Stomach (tissue), 4 donors: ENCODE data around the gene FRMD1.

Experiments
- POLR2A ChIP-seq, 4 donors: fragments of 450-650 bp; IDR thresholded peaks; one replicate each; pipeline ENCODE4 v1.6.1; 2016; ENCODE audit warnings: antibody characterized with exemption in 4 of 4, control low read depth in 2 of 4, mild to moderate bottlenecking in 1 of 4, moderate library complexity in 1 of 4
- POLR2AphosphoS5 ChIP-seq, 3 donors: sonication (generic); formaldehyde crosslinking; IDR thresholded peaks; one replicate each; pipeline ENCODE4 v1.6.1; 2016; ENCODE audit warnings: antibody characterized with exemption in 3 of 3
- TF ChIP-seq, protein P1 (sequence below), 7 experiments: fragments of 450-650 bp in 4 of 7; fragments of 200-600 bp in 3 of 7; sonication (generic) in 3 of 7; IDR thresholded peaks; one replicate each; pipeline ENCODE4 v1.5.1; 2016 to 2019; ENCODE audit warnings: antibody characterized with exemption in 7 of 7, control low read depth in 2 of 7, mild to moderate bottlenecking in 1 of 7

DNA sequence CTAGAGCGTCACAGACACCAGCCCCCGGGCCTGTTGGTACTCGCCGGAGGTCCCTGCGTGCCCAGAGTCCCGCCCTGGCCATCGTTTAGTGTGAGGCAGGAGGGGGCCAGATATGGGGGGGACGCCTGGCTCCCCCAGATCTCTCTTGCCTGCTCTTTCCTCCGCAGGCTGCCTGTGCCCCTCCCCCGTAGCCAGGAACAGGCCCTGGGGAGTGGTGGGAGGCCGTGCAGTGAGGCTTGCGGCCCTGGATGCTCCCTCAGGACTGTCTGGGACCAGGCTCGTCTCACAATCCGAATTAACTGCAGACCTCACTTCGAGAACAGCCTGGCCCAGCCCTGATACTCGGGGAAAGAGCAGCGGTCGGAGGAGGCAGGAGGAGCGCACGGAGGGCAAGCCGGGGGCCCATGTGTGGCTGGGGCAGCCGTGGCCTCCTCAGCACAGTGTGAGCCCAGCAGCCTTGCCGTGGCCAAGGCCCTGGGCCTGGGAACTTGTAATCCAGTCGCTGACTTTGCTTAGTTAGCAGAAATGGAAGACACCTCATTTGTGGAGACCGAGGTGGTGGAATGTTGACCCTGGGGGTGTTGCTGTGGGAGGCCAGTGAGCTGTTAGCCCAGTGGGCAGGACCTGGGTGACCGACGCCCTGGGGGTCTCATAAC is 28.7 kb downstream of the FRMD1 start:
- TF ChIP-seq, protein P1, sequence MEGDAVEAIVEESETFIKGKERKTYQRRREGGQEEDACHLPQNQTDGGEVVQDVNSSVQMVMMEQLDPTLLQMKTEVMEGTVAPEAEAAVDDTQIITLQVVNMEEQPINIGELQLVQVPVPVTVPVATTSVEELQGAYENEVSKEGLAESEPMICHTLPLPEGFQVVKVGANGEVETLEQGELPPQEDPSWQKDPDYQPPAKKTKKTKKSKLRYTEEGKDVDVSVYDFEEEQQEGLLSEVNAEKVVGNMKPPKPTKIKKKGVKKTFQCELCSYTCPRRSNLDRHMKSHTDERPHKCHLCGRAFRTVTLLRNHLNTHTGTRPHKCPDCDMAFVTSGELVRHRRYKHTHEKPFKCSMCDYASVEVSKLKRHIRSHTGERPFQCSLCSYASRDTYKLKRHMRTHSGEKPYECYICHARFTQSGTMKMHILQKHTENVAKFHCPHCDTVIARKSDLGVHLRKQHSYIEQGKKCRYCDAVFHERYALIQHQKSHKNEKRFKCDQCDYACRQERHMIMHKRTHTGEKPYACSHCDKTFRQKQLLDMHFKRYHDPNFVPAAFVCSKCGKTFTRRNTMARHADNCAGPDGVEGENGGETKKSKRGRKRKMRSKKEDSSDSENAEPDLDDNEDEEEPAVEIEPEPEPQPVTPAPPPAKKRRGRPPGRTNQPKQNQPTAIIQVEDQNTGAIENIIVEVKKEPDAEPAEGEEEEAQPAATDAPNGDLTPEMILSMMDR (IDR thresholded peaks at IDR 0.05): no peak
- TF ChIP-seq POLR2AphosphoS5 (IDR thresholded peaks at IDR 0.05): no peak
- TF ChIP-seq POLR2A (IDR thresholded peaks at IDR 0.05): no peak
